ENCODE measurements around the gene AKR1C3. TPM values are rescaled to one million over a fixed set of nuclear protein-coding genes. Genes with fewer than 3 reads are reported as not detected.

AKR1C3 gene
- total RNA-seq, 1 experiment from 2014 or later: 24.0 TPM

GRCh38 chr10:5147981-5148677 lies 53.9 kb downstream of the AKR1C3 start:
- no peaks in the 10 kb centered on the region for H3K27me3 ChIP-seq (ENCODE audit: low read length)
- no peak overlapping the region for H3K4me3 ChIP-seq (ENCODE audit: low read length)
- no peak for DNase-seq
- no peaks in the 10 kb centered on the region for H3F3A ChIP-seq (ENCODE audit: low read length, unreplicated experiment)
- intact Hi-C loops (cut with micrococcal nuclease): no loop called here
- H3K27ac ChIP-seq (ENCODE audit: low read length): no peak overlapping the region
- TF ChIP-seq CTCF (conservative IDR thresholded peaks at IDR 0.05; ENCODE audit: low read depth, low read length): no peak
- no peak for TF ChIP-seq EZH2 (IDR thresholded peaks at IDR 0.05; ENCODE audit: low read length, unreplicated experiment)
- no peak for TF ChIP-seq EZH2phosphoT487 (IDR thresholded peaks at IDR 0.05; ENCODE audit: borderline replicate concordance, low read length)
- POLR2A ChIA-PET (ENCODE audit: unreplicated experiment): no interaction called here
- H3K9me3 ChIP-seq (ENCODE audit: low read length): no peaks in the 10 kb centered on the region
- no peaks in the 10 kb centered on the region for H3K36me3 ChIP-seq (ENCODE audit: low read depth, low read length)
- BruUV-seq (replicated peaks): no TSS peak
- CTCF ChIA-PET: no interaction called here
- no peaks in the 10 kb centered on the region for H3K4me1 ChIP-seq (ENCODE audit: insufficient read depth, low read length)
- no peaks in the 10 kb centered on the region for H3K79me2 ChIP-seq (ENCODE audit: low read length)
- H3K9me2 ChIP-seq (replicated peaks; ENCODE audit: low read length): no peaks in the 10 kb centered on the region
- no peak overlapping the region for H3K4me2 ChIP-seq (ENCODE audit: low read length)
- ATAC-seq: no peak
- no peak overlapping the region for H2AFZ ChIP-seq (ENCODE audit: low read length)
- H3K9ac ChIP-seq (ENCODE audit: low read length): no peak overlapping the region
- H4K20me1 ChIP-seq (ENCODE audit: low read length): no peaks in the 10 kb centered on the region

GRCh38 chr10:5148678-5149032 lies 54.4 kb downstream of the AKR1C3 start:
- H3K27me3 ChIP-seq (ENCODE audit: low read length): no peaks in the 10 kb centered on the region
- H3F3A ChIP-seq (ENCODE audit: low read length, unreplicated experiment): no peaks in the 10 kb centered on the region
- ATAC-seq (no peak), DNase-seq (no peak)
- H3K4me3 ChIP-seq (ENCODE audit: low read length): no peak overlapping the region
- no peaks in the 10 kb centered on the region for H3K36me3 ChIP-seq (ENCODE audit: low read depth, low read length)
- H3K27ac ChIP-seq (ENCODE audit: low read length): no peak overlapping the region
- no peak overlapping the region for H3K4me2 ChIP-seq (ENCODE audit: low read length)
- no peaks in the 10 kb centered on the region for H4K20me1 ChIP-seq (ENCODE audit: low read length)
- H2AFZ ChIP-seq (ENCODE audit: low read length): no peak overlapping the region
- CTCF ChIA-PET: no interaction called here
- H3K9me3 ChIP-seq (ENCODE audit: low read length): no peaks in the 10 kb centered on the region
- intact Hi-C loops (cut with micrococcal nuclease): no loop called here
- H3K4me1 ChIP-seq (ENCODE audit: insufficient read depth, low read length): no peaks in the 10 kb centered on the region
- no TSS peak for BruUV-seq (replicated peaks)
- no peaks in the 10 kb centered on the region for H3K79me2 ChIP-seq (ENCODE audit: low read length)
- no peak overlapping the region for H3K9ac ChIP-seq (ENCODE audit: low read length)
- no peaks in the 10 kb centered on the region for H3K9me2 ChIP-seq (replicated peaks; ENCODE audit: low read length)
- no peak for TF ChIP-seq EZH2phosphoT487 (IDR thresholded peaks at IDR 0.05; ENCODE audit: borderline replicate concordance, low read length)
- TF ChIP-seq EZH2 (IDR thresholded peaks at IDR 0.05; ENCODE audit: low read length, unreplicated experiment): no peak
- no peak for TF ChIP-seq CTCF (conservative IDR thresholded peaks at IDR 0.05; ENCODE audit: low read depth, low read length)
- POLR2A ChIA-PET (ENCODE audit: unreplicated experiment): no interaction called here

GRCh38 chr10:5151076-5151475 lies 56.9 kb downstream of the AKR1C3 start:
- POLR2A ChIA-PET (ENCODE audit: unreplicated experiment): no interaction called here
- peak; percentile 47 for DNase-seq
- Histone ChIP-seq H3K4me2 (ENCODE audit: low read length) (no peak overlapping the region), H3K9me3 (ENCODE audit: low read length) (no peaks in the 10 kb centered on the region), H3K9ac (ENCODE audit: low read length) (no peak overlapping the region), H3K4me3 (ENCODE audit: low read length) (no peak overlapping the region), H3K9me2 (replicated peaks; ENCODE audit: low read length) (no peaks in the 10 kb centered on the region), H3K79me2 (ENCODE audit: low read length) (no peaks in the 10 kb centered on the region), H3K36me3 (ENCODE audit: low read depth, low read length) (no peaks in the 10 kb centered on the region), H3K4me1 (ENCODE audit: insufficient read depth, low read length) (no peaks in the 10 kb centered on the region), H3F3A (ENCODE audit: low read length, unreplicated experiment) (no peaks in the 10 kb centered on the region), H3K27me3 (ENCODE audit: low read length) (no peaks in the 10 kb centered on the region), H3K27ac (ENCODE audit: low read length) (no peak overlapping the region), H4K20me1 (ENCODE audit: low read length) (no peaks in the 10 kb centered on the region), H2AFZ (ENCODE audit: low read length) (no peak overlapping the region)
- CTCF ChIA-PET: no interaction called here
- intact Hi-C loops (cut with micrococcal nuclease): no loop called here
- TF ChIP-seq EZH2 (IDR thresholded peaks at IDR 0.05; ENCODE audit: low read length, unreplicated experiment) (no peak), CTCF (conservative IDR thresholded peaks at IDR 0.05; ENCODE audit: low read depth, low read length) (no peak), EZH2phosphoT487 (IDR thresholded peaks at IDR 0.05; ENCODE audit: borderline replicate concordance, low read length) (no peak)
- no TSS peak for BruUV-seq (replicated peaks)
- ATAC-seq: no peak
